Lower leg skin (tissue), 3 donors: ENCODE measurements around the gene TBX4.
"Not testable (repeated sequence)": the region's sequence is repeated elsewhere in the genome, so short reads cannot be mapped to it uniquely, and the experiment has no call there.

Source experiments
- CTCF ChIP-seq, 3 donors: fragments of 450-650 bp; IDR thresholded peaks; one replicate each; pipeline ENCODE4 v1.5.1; 2016; ENCODE audit warnings: antibody characterized with exemption in 3 of 3, mild to moderate bottlenecking in 3 of 3, moderate library complexity in 2 of 3
- POLR2A ChIP-seq, 2 donors: fragments of 450-650 bp; IDR thresholded peaks; one replicate each; pipeline ENCODE4 v1.6.1; 2016 to 2017; ENCODE audit warnings: antibody characterized with exemption in 2 of 2, mild to moderate bottlenecking in 1 of 2, moderate library complexity in 1 of 2

DNA sequence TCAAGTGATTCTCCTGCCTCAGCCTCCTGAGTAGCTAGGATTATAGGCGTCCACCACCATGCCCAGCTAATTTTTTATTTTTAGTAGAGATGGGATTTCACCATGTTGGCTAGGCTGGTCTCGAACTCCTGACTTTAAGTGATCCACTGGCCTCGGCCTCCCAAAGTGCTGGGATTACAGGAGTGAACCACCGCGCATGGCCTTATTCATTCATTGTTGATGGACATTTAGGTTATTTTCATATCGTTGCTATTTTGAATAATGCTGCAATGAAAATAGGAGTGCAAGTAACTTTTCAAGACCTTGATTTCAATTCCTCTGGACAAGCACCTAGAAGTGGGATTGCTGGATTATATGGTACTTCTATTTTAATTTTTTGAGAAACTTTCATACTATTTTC, 22.4 kb upstream of the TBX4 start:
- TF ChIP-seq CTCF, POLR2A (IDR thresholded peaks at IDR 0.05): not testable (repeated sequence)
